Limb (tissue), 2 donors: ENCODE results near the gene CRYBG3.
"Not testable (repeated sequence)": the region's sequence is repeated elsewhere in the genome, so short reads cannot be mapped to it uniquely, and the experiment has no call there.

Experiments used
- DNase-seq, 2 donors: peaks; one replicate each; pipeline ENCODE4 v3.0.0-alpha.2; 2016; ENCODE audit errors: extremely low spot score in 2 of 2

The CRYBG3 gene

DNA sequence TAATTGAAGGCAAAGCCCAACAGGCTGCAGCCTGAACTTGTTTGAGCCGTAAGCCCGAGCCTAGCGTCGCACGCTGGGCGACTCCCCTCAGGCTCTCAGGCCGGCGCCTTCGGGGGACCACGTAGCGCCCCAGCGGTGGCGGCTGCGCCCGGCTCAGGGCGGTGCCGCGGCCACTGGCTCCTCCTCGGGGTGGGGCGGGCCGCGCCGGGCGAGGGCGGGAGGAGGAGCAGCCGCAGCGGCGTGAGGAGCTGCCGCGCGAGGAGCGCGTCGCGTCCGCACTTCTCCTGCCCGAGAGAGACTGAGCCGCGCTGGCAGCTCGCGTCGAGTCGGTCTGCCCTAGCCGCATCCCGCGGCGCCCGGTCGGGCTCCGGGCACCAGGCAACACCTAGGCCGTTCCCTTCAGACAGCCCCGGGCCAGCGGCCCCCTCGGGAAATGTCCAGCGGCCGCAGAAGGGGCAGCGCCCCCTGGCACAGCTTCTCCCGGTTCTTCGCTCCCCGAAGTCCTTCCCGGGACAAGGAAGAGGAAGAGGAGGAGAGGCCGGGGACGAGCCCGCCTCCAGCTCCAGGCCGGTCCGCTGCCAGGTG is at the start of gene CRYBG3:
CRYBG3 (plus strand) TSS at position 238 of the 585 bp plus-strand sequence; CDS start at position 434, 196 bp downstream.
- peak; percentile 82 to 87 for DNase-seq

GRCh38 chr3:97772926-97773325 is 48.9 kb upstream of the CRYBG3 start:
- no peak for DNase-seq

- DNase-seq = no peak
Observed at GRCh38 chr3:97778152-97778551, 43.7 kb upstream of the CRYBG3 start.

- peak in 1 of 2 donors; percentile 66 for DNase-seq
Observed at GRCh38 chr3:97793420-97794019, 28.3 kb upstream of the CRYBG3 start.

- DNase-seq = no peak
Observed at GRCh38 chr3:97795951-97796350, 25.9 kb upstream of the CRYBG3 start.

GRCh38 chr3:97804471-97804870 is 17.3 kb upstream of the CRYBG3 start:
- no peak for DNase-seq

- DNase-seq = no peak
Observed at GRCh38 chr3:97810779-97811390, 10.9 kb upstream of the CRYBG3 start.

DNA sequence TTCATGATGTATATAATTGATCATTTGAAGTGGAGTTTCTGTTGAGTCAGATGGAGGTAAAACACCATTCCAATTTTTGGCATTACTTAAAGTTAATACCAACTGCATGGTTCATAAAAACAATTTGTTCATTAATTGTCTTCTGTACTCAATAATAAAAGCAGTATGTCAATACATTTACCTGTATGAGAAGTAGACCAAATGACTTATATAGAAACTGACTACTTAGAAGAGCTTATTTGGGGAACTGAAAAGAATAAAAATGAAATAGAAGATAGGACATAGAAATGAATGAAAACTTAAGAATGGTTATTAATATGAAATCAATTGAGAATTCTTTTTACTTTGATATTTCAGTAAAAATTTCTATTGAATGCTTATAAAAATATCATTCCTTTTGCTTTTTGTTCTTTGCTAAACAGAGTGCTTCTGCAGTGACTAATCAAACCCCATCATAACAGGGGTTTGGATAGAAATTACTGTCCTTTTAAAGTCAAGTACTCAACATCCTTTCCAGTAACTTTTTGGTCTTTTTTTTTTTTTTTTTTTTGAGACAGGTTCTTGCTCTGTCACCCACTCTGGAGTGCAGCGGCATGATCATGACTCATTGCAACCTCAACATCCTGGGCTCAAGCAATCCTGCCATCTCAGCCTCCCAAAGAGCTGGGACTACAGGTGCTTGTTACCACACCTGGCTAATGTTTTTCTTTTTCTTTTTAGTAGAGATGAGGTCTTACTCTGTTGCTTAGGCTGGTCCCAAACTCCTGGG is 6.5 kb upstream of the CRYBG3 start:
- no peak for DNase-seq

GRCh38 chr3:97816811-97817210 is 5.0 kb upstream of the CRYBG3 start:
- DNase-seq = no peak

DNA sequence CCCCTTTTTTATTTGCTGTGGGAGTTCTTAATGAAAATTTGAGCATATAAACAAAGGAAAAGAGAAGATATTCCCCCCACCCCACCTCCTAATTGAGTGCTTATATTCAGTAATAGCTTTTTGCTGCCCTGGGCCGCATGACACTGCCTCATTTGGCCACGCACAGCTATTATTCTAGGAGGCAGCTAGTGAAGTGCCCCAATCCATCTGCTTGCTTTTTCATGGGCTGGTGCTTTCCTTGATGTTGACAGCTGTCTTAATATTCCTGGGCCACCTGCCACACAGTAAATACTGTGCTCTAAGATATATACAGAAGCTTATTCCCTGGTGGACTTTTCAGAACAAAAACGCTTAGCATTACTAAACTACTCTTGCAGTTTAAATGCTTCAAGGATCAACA is 3.8 kb upstream of the CRYBG3 start:
- DNase-seq = no peak

- no peak for DNase-seq
Observed at GRCh38 chr3:97820780-97821179, 1.0 kb upstream of the CRYBG3 start.

DNA sequence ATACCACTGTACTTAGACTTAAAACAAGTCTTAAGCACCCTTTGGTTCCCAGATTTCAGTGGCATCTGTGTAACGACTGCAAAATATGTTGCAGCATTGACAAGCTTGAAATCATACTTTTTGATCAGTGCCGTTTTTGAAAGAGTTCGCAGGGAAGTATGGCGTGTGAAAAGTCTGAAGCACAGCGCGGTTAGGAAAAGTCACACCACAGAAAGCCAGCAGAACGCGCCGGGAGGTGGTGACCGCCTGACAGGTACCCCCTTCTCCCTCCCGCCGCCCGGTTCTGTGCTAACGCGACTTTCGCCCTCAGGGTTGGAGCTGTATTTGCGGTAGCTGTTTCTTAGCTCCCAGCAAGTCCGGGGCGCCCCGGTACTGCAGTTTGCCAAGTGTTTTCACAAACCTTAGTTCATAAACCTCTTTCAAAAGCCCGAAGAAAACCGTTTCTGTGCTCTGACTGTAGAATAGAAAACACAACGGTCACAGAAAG is 481 bp upstream of the CRYBG3 start:
- no peak for DNase-seq

GRCh38 chr3:97822359-97822775 is 556 bp downstream of the CRYBG3 start:
- DNase-seq = peak; percentile 36 to 70

DNA sequence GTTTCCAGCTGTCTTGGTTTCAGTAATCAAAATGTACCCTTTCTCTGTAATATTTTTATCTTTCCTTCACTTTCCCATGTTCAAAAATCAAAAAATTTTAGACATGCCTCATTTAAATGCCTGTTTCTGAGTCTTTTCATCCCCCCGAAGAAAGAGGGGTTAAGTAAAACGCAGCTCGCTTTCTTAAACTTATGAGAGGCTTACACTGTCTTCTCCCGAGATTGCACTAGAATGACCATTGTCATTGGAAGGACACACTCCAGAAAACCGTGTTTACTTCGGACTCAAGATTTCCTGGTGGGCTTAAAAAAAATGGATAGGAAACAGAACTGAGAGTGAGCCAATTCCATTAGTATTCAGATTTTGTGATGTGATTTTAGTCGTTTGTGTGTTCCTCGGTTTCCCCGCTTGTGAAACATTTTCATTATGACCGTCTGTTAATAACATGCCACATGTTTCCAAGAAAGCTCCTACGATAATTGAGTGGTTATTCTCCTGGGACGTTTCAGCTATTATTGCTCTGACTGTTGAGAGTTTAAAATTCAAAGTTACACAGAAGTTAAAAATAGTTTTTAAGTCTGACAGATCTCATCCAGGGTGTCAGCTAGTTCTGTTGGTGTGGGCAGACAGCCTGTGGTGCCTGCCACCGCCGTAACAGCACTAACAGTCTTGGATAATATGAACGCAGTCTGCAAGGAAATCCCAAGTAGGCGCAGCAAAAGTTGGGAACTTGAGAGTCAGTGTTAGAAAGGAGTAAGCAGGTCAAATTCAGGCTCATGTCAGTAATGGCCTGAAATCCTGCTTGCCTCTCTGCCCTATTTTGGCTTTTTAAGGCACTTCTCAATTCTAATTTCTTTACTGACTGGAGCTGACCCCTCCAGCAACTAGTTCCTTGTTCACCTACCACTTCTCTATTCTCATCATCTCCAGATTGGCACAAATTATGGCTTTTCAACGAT is 1.5 kb downstream of the CRYBG3 start:
- DNase-seq = peak in 1 of 2 donors; percentile 11

- no peak for DNase-seq
Observed at GRCh38 chr3:97825101-97825500, 3.3 kb downstream of the CRYBG3 start.

GRCh38 chr3:97827741-97828471 is 6.1 kb downstream of the CRYBG3 start:
- DNase-seq = no peak

DNA sequence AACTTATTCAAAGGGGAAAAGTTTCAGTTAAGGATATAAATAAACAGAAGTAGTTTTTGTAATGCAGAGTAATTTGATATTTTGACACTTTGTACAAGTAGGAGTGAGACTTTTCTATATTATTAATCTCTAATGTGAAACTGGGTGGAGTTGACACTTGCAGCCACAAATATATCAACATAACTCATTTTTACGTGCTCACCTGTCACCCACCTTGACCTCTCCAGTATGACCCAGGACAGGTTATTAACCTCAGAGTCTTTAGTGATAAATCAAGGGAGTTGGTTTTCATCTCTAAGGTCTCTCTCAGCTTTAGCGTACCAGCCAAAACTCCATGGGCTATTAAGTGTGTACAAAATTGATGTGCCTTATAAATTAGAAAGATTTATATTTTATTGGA is 7.4 kb downstream of the CRYBG3 start:
- no peak for DNase-seq

GRCh38 chr3:97830638-97831037 is 8.8 kb downstream of the CRYBG3 start:
- no peak for DNase-seq

- DNase-seq = no peak
Observed at GRCh38 chr3:97831140-97831539, 9.3 kb downstream of the CRYBG3 start.

DNA sequence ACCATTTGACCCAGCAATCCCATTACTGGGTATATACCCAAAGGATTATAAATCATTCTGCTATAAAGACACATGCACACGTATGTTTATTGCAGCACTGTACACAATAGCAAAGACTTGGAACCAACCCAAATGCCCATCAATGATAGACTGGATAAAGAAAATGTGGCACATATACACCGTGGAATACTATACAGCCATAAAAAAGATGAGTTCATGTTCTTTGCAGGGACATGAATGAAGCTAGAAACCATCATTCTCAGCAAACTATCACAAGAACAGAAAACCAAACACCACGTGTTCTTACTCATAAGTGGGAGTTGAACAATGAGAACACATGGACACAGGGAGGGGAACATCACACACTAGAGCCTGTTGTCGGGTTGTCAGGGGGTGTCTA is 11.4 kb downstream of the CRYBG3 start:
- not testable (repeated sequence) for DNase-seq
